ENCODE results near the gene KANSL1L. TPM values are rescaled to one million over a fixed set of nuclear protein-coding genes. Genes with fewer than 3 reads are reported as not detected.
A peak's percentile ranks its signal among the peaks of the same experiment; 100 is the strongest.

KANSL1L gene
- total and polyA plus RNA-seq, 2 experiments from 2014 or later = 7.4 to 21.1 TPM

DNA sequence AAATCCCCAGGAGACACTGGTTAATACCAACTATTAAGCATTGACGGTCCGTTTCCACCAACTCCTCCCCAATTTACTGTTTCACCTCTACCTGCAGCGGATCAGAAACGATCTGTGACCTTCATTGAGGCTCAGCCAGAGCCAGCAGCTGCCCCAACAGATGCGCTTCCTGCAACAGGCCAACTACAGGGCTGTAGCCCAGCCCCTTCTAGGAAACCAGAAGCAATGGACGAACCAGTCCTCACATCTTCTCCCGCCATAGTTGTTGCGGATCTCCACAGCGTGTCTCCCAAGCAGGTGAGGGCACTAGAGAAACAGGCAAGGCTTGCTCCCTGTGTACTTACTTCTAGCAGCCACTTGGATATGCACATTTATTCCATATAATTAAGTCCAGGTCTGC is 177.2 kb downstream of the KANSL1L start:
- no peak overlapping the region for H3K4me3 Mint-ChIP-seq
- Histone ChIP-seq H3K27me3 (ENCODE audit: insufficient read depth) (no peaks in the 10 kb centered on the region), H3K9me2 (ENCODE audit: insufficient read depth) (no peaks in the 10 kb centered on the region), H3K27ac (ENCODE audit: low read depth) (no peak overlapping the region), H3K79me2 (replicated peaks; ENCODE audit: insufficient read depth) (no peaks in the 10 kb centered on the region), H3K4me1 (ENCODE audit: insufficient read depth) (no peaks in the 10 kb centered on the region), H3F3A (replicated peaks; ENCODE audit: low read depth) (no peaks in the 10 kb centered on the region), H3K4me3 (no peak overlapping the region), H3K4me2 (no peak overlapping the region), H3K36me3 (ENCODE audit: insufficient read depth) (no peaks in the 10 kb centered on the region), H2AFZ (peak overlapping the region; percentile 20; the same call in 1 of the 2 replicates), H4K20me1 (replicated peaks; ENCODE audit: insufficient read depth) (no peaks in the 10 kb centered on the region)
- ATAC-seq (peak; percentile 66), DNase-seq (ENCODE audit: low spot score) (peak; percentile 22)
- H3K27me3 Mint-ChIP-seq (ENCODE audit: insufficient read depth, low read depth, poor library complexity) = peaks cover 4% of the 10 kb centered on the region
- TF ChIP-seq STAT1 (IDR thresholded peaks at IDR 0.05; ENCODE audit: unreplicated experiment) = no peak
- no peak for TF ChIP-seq EZH2 (IDR thresholded peaks at IDR 0.05; ENCODE audit: low read depth, unreplicated experiment)
- TF ChIP-seq REST (IDR thresholded peaks at IDR 0.05; ENCODE audit: unreplicated experiment) = no peak
- TF ChIP-seq ZNF462 (CRISPR knock-in tag; IDR thresholded peaks at IDR 0.05) = peak; percentile 24; the same call in 1 of the 2 replicates
- no peak for TF ChIP-seq CREB1 (CRISPR knock-in tag; IDR thresholded peaks at IDR 0.05; ENCODE audit: low read depth)
- 0 out of 2 replicates have a peak, but pooled peaks have one; percentile 26 for TF ChIP-seq ZNF114 (CRISPR knock-in tag; IDR thresholded peaks at IDR 0.05)
- no peak for TF ChIP-seq POLR2AphosphoS5 (IDR thresholded peaks at IDR 0.05; ENCODE audit: low read depth)
- no peaks in the 10 kb centered on the region for H3K4me1 Mint-ChIP-seq
- no peak overlapping the region for H3K27ac Mint-ChIP-seq
- no peaks in the 10 kb centered on the region for H3K36me3 Mint-ChIP-seq (ENCODE audit: low read depth)
- no peaks in the 10 kb centered on the region for H3K9me3 Mint-ChIP-seq
